HepG2 (cell line): ENCODE measurements around the gene ACSM3. TPM values are rescaled to one million over a fixed set of nuclear protein-coding genes. Genes with fewer than 3 reads are reported as not detected.

Experiments used
- ATAC-seq: fragments of 200-7000 bp; cut with Tn5 transposase; 3 replicates; pipeline ENCODE4 v1.9.1; 2020; ENCODE audit warnings: mild to moderate bottlenecking, moderate library complexity
- BruUV-seq: library from RNA; stranded (reverse); fragments of 400-500 nt; replicated peaks from 2 replicates; lab custom pipeline; 2021; lab: Mats Ljungman, UMichigan
- CTCF ChIA-PET: fragments of 300-600 bp; formaldehyde crosslinking; extraction: SDS; loops from one replicate; lab custom pipeline; 2021; ENCODE audit warnings: low total read pairs, inconsistent platforms, low intra/inter-chr PET ratio; lab: Yijun Ruan, JAX
- POLR2A ChIA-PET: fragments of 350-600 bp; sonication (Branson Sonifier 250); formaldehyde crosslinking; loops from one replicate; lab custom pipeline; 2020; ENCODE audit warnings: antibody characterized with exemption, inconsistent platforms; lab: Yijun Ruan, JAX
- DNase-seq: peaks from one replicate; pipeline ENCODE4 v3.0.0-alpha.2; 2015; ENCODE audit warnings: low spot score
- FAIRE-seq: peaks from 3 replicates; lab custom pipeline; 2011; peaks lifted over from hg19 to GRCh38; lab: Jason Lieb, UNC
- H2AFZ ChIP-seq: one replicate; pipeline ENCODE4 v1.6.1; 2011; ENCODE audit warnings: low read length, inconsistent platforms
- H3K27ac ChIP-seq: fragments of 300-600 bp; 3 replicates; pipeline ENCODE4 v1.8.0; 2011; ENCODE audit warnings: mixed run types, mild to moderate bottlenecking, mixed read lengths, low read length, inconsistent platforms; ENCODE audit not compliant: insufficient read depth; ENCODE audit errors: extremely low read length
- H3K27me3 ChIP-seq, 2 experiments: fragments of 200-600 bp in 1 of 2; 2 replicates in 1 of 2; 3 replicates in 1 of 2; pipeline versions ENCODE4 v1.6.0 to v1.8.0; 2011; ENCODE audit warnings: low read length in 2 of 2, mild to moderate bottlenecking in 2 of 2, moderate library complexity in 2 of 2, inconsistent platforms in 1 of 2; ENCODE audit not compliant: insufficient read depth in 2 of 2, control insufficient read depth in 1 of 2
- H3K36me3 ChIP-seq, 2 experiments: fragments of 200-600 bp in 1 of 2; replicated peaks in 1 of 2; 2 replicates in 1 of 2; 3 replicates in 1 of 2; pipeline versions ENCODE4 v1.5.1 to v1.8.0; 2011; ENCODE audit warnings: low read length in 2 of 2, inconsistent platforms in 1 of 2; ENCODE audit not compliant: insufficient read depth in 2 of 2, control insufficient read depth in 1 of 2
- H3K4me1 ChIP-seq: 2 replicates; pipeline ENCODE4 v1.5.1; 2012; ENCODE audit warnings: low read length, inconsistent platforms; ENCODE audit not compliant: insufficient read depth
- H3K4me2 ChIP-seq: 2 replicates; pipeline ENCODE4 v1.6.0; 2011; ENCODE audit warnings: low read depth, low read length, inconsistent platforms
- H3K4me3 ChIP-seq, 3 experiments: fragments of 200-600 bp in 1 of 3; sonication (generic), shearing (Covaris generic) in 1 of 3; replicated peaks in 1 of 3; 2 replicates each; pipeline ENCODE4 v1.5.1; 2011 to 2016; ENCODE audit warnings: low read length in 3 of 3, inconsistent platforms in 2 of 3, low read depth in 2 of 3, mild to moderate bottlenecking in 2 of 3, control low read depth in 1 of 3, mixed read lengths in 1 of 3; ENCODE audit not compliant: insufficient read depth in 1 of 3
- H3K79me2 ChIP-seq: one replicate; pipeline ENCODE4 v1.6.1; 2011; ENCODE audit warnings: low read length, inconsistent platforms; ENCODE audit not compliant: insufficient read depth
- H3K9ac ChIP-seq: 2 replicates; pipeline ENCODE4 v1.6.0; 2011; ENCODE audit warnings: mild to moderate bottlenecking, low read depth, low read length, inconsistent platforms; ENCODE audit not compliant: insufficient read depth
- H3K9me3 ChIP-seq: 2 replicates; pipeline ENCODE4 v1.5.1; 2012; ENCODE audit warnings: mild to moderate bottlenecking, low read length
- H4K20me1 ChIP-seq: 2 replicates; pipeline ENCODE4 v1.6.0; 2011; ENCODE audit warnings: inconsistent platforms, mild to moderate bottlenecking, low read length, moderate library complexity; ENCODE audit not compliant: insufficient read depth
- FOSL2 ChIP-seq: sonication (generic); formaldehyde crosslinking; IDR thresholded peaks from 2 replicates; pipeline ENCODE4 v1.4.0; 2020; ENCODE audit warnings: missing genetic modification reagents
- FUBP1 ChIP-seq: sonication (generic); formaldehyde crosslinking; IDR thresholded peaks from 2 replicates; pipeline ENCODE4 v1.5.1; 2020; ENCODE audit warnings: missing genetic modification reagents, mild to moderate bottlenecking, borderline replicate concordance
- HNF1A ChIP-seq, 2 experiments: sonication (generic) in 1 of 2; formaldehyde crosslinking in 1 of 2; IDR thresholded peaks; 2 replicates each; pipeline versions ENCODE4 v1.4.0 to v1.6.1; 2016 to 2020; ENCODE audit warnings: borderline replicate concordance in 1 of 2, low read depth in 1 of 2, mild to moderate bottlenecking in 1 of 2, missing genetic modification reagents in 1 of 2
- NFIC ChIP-seq: IDR thresholded peaks from 2 replicates; pipeline ENCODE4 v1.6.1; 2012; ENCODE audit warnings: mild to moderate bottlenecking, low read length, inconsistent platforms
- RBAK ChIP-seq: sonication (generic); formaldehyde crosslinking; IDR thresholded peaks from 2 replicates; pipeline ENCODE4 v1.5.1; 2020; ENCODE audit warnings: mild to moderate bottlenecking, missing genetic modification reagents
- ZNF12 ChIP-seq: sonication (generic); formaldehyde crosslinking; IDR thresholded peaks from 2 replicates; pipeline ENCODE4 v1.5.0; 2020; ENCODE audit warnings: missing genetic modification reagents
- ZNF331 ChIP-seq: sonication (generic); formaldehyde crosslinking; IDR thresholded peaks from 2 replicates; pipeline ENCODE4 v1.4.0; 2020; ENCODE audit warnings: missing genetic modification reagents
- ZNF607 ChIP-seq: sonication (generic); formaldehyde crosslinking; IDR thresholded peaks from 2 replicates; pipeline ENCODE4 v1.5.1; 2020; ENCODE audit warnings: missing genetic modification reagents, mild to moderate bottlenecking, borderline replicate concordance
- ZNF773 ChIP-seq: sonication (generic); formaldehyde crosslinking; IDR thresholded peaks from 2 replicates; pipeline ENCODE4 v1.4.0; 2020; ENCODE audit warnings: missing genetic modification reagents, borderline replicate concordance
- WGBS: methylation state at CpG from one replicate; pipeline ENCODE4 v1.1.6; 2017; ENCODE audit warnings: low lambda C conversion rate; 5-methylcytosine and 5-hydroxymethylcytosine counted together
- in situ Hi-C: cut with HindIII; loops from 2 replicates; pipeline ENCODE4 v1.10.0; 2017; ENCODE audit warnings: low pct_unique_long_range_greater_than_20kb; ENCODE audit not compliant: extremely low pct_ligation_motif_present
- intact Hi-C: fragments of 100-400 bp; cut with micrococcal nuclease; formaldehyde crosslinking; loops from one replicate; pipeline ENCODE4 v1.10.0; 2022; ENCODE audit not compliant: unreplicated experiment
- polyA plus RNA-seq, 8 experiments: library from polyadenylated mRNA; depleted of rRNA in 3 of 8; stranded (reverse) in 7 of 8; unstranded in 1 of 8; fragments of >200 nt; fragmentation: Illumina TruSeq in 4 of 8; extraction: Trizol in 4 of 8; gene quantifications; 2 replicates each; pipeline versions ENCODE4 v1.2.1 to v1.2.3, GENCODE V29; 2011 to 2016; ENCODE audit warnings: low read depth in 4 of 8, missing spikeins in 1 of 8, mixed read lengths in 1 of 8; ENCODE audit not compliant: insufficient read depth in 1 of 8
- total RNA-seq, 5 experiments: library from RNA; depleted of rRNA; stranded (reverse); fragments of >200 nt; fragmentation: Illumina TruSeq; extraction: Trizol; gene quantifications; 2 replicates each; pipeline ENCODE4 v1.2.3, GENCODE V29; 2016; ENCODE audit warnings: low read depth in 1 of 5
- TF ChIP-seq, protein P1 (sequence below): sonication (generic); formaldehyde crosslinking; IDR thresholded peaks from 2 replicates; pipeline ENCODE4 v1.9.0; 2022; ENCODE audit warnings: missing genetic modification reagents, mild to moderate bottlenecking, borderline replicate concordance
- TF ChIP-seq, protein P2 (sequence below): sonication (generic); formaldehyde crosslinking; conservative IDR thresholded peaks from 2 replicates; pipeline ENCODE4 v1.4.0; 2020; ENCODE audit warnings: mild to moderate bottlenecking, missing genetic modification reagents, moderate library complexity
- TF ChIP-seq, protein P3 (sequence below): sonication (generic); formaldehyde crosslinking; IDR thresholded peaks from 2 replicates; pipeline ENCODE4 v1.4.0; 2020; ENCODE audit warnings: mild to moderate bottlenecking, low read depth, missing genetic modification reagents

The ACSM3 gene
- total and polyA plus RNA-seq, 2 of the 13 experiments (the other 11 are each of a cell fraction or from before 2014, with no cell fraction given): 74.0 to 108 TPM

DNA sequence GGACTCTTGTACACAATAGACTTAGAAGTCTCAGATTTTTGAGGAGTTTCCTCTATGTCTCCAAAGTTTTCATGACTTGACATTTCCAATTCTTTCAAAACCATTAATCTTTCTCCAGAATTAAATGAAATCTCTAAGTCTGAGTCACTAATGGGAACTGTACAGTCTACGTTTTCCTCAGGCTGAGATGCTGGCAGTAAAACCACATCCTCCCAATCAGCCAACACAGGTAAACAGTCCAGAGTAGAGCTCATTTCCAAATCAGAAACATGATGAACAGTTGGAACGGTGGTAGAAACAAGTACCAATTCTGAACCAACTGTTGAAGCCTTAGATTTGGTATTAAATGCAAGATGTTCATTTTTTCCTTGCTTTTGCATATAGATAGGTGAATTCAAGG, 34.5 kb downstream of the ACSM3 start:
- peaks cover 6 to 26% of the 10 kb centered on the region in 2 experiments for H3K36me3 ChIP-seq
- intact Hi-C loops (no loop called here), in situ Hi-C loops (no loop called here)
- ChIA-PET CTCF (no interaction called here), POLR2A (no interaction called here)
- 96% methylated on average over 2 of the region's 2 CpGs for WGBS
- no peak overlapping the region for H2AFZ ChIP-seq
- H3K9me3 ChIP-seq: no peaks in the 10 kb centered on the region
- no peak overlapping the region for H3K27ac ChIP-seq
- no peak overlapping the region for H3K9ac ChIP-seq
- DNase-seq (no peak), ATAC-seq (no peak), FAIRE-seq (no peak)
- no peak overlapping the region for H3K4me2 ChIP-seq
- no peaks in the 10 kb centered on the region for H4K20me1 ChIP-seq
- peaks cover 3% of the 10 kb centered on the region for H3K4me1 ChIP-seq
- H3K4me3 ChIP-seq: no peak overlapping the region
- BruUV-seq: no TSS peak
- H3K79me2 ChIP-seq: no peaks in the 10 kb centered on the region
- H3K27me3 ChIP-seq: no peaks in the 10 kb centered on the region
- no peak for TF ChIP-seq HNF1A (IDR thresholded peaks at IDR 0.05; ENCODE audit: low read depth)
- TF ChIP-seq HNF1A (CRISPR knock-in tag; IDR thresholded peaks at IDR 0.05; ENCODE audit: borderline replicate concordance): no peak
- TF ChIP-seq, protein P1, sequence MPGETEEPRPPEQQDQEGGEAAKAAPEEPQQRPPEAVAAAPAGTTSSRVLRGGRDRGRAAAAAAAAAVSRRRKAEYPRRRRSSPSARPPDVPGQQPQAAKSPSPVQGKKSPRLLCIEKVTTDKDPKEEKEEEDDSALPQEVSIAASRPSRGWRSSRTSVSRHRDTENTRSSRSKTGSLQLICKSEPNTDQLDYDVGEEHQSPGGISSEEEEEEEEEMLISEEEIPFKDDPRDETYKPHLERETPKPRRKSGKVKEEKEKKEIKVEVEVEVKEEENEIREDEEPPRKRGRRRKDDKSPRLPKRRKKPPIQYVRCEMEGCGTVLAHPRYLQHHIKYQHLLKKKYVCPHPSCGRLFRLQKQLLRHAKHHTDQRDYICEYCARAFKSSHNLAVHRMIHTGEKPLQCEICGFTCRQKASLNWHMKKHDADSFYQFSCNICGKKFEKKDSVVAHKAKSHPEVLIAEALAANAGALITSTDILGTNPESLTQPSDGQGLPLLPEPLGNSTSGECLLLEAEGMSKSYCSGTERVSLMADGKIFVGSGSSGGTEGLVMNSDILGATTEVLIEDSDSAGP (CRISPR knock-in tag): no peak
- TF ChIP-seq, protein P2, sequence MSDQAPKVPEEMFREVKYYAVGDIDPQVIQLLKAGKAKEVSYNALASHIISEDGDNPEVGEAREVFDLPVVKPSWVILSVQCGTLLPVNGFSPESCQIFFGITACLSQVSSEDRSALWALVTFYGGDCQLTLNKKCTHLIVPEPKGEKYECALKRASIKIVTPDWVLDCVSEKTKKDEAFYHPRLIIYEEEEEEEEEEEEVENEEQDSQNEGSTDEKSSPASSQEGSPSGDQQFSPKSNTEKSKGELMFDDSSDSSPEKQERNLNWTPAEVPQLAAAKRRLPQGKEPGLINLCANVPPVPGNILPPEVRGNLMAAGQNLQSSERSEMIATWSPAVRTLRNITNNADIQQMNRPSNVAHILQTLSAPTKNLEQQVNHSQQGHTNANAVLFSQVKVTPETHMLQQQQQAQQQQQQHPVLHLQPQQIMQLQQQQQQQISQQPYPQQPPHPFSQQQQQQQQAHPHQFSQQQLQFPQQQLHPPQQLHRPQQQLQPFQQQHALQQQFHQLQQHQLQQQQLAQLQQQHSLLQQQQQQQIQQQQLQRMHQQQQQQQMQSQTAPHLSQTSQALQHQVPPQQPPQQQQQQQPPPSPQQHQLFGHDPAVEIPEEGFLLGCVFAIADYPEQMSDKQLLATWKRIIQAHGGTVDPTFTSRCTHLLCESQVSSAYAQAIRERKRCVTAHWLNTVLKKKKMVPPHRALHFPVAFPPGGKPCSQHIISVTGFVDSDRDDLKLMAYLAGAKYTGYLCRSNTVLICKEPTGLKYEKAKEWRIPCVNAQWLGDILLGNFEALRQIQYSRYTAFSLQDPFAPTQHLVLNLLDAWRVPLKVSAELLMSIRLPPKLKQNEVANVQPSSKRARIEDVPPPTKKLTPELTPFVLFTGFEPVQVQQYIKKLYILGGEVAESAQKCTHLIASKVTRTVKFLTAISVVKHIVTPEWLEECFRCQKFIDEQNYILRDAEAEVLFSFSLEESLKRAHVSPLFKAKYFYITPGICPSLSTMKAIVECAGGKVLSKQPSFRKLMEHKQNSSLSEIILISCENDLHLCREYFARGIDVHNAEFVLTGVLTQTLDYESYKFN (CRISPR knock-in tag): no peak
- TF ChIP-seq NFIC: no peak
- no peak for TF ChIP-seq RBAK
- no peak for TF ChIP-seq FOSL2
- TF ChIP-seq, protein P3, sequence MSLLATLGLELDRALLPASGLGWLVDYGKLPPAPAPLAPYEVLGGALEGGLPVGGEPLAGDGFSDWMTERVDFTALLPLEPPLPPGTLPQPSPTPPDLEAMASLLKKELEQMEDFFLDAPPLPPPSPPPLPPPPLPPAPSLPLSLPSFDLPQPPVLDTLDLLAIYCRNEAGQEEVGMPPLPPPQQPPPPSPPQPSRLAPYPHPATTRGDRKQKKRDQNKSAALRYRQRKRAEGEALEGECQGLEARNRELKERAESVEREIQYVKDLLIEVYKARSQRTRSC (CRISPR knock-in tag): no peak
- no peak for TF ChIP-seq ZNF331
- TF ChIP-seq ZNF12 (CRISPR knock-in tag): no peak
- TF ChIP-seq ZNF607 (CRISPR knock-in tag): no peak
- TF ChIP-seq ZNF773 (CRISPR knock-in tag): no peak
- no peak for TF ChIP-seq FUBP1 (CRISPR knock-in tag)
